ENCODE measurements around the gene MYCBPAP.

GRCh38 chr17:50502301-50502990, 5.8 kb upstream of the MYCBPAP start:
- TF ChIP-seq, protein P1, sequence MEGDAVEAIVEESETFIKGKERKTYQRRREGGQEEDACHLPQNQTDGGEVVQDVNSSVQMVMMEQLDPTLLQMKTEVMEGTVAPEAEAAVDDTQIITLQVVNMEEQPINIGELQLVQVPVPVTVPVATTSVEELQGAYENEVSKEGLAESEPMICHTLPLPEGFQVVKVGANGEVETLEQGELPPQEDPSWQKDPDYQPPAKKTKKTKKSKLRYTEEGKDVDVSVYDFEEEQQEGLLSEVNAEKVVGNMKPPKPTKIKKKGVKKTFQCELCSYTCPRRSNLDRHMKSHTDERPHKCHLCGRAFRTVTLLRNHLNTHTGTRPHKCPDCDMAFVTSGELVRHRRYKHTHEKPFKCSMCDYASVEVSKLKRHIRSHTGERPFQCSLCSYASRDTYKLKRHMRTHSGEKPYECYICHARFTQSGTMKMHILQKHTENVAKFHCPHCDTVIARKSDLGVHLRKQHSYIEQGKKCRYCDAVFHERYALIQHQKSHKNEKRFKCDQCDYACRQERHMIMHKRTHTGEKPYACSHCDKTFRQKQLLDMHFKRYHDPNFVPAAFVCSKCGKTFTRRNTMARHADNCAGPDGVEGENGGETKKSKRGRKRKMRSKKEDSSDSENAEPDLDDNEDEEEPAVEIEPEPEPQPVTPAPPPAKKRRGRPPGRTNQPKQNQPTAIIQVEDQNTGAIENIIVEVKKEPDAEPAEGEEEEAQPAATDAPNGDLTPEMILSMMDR (IDR thresholded peaks at IDR 0.05 in 2 of 3, conservative IDR thresholded peaks at IDR 0.05 in 1 of 3; ENCODE audit: borderline replicate concordance in 1 of 3, insufficient read depth in 1 of 3, low read depth in 2 of 3, low read length in 2 of 3), result no peak
- TF ChIP-seq ZFX (IDR thresholded peaks at IDR 0.05), result no peak
